ENCODE measurements around the gene FYN.

Gene FYN

DNA sequence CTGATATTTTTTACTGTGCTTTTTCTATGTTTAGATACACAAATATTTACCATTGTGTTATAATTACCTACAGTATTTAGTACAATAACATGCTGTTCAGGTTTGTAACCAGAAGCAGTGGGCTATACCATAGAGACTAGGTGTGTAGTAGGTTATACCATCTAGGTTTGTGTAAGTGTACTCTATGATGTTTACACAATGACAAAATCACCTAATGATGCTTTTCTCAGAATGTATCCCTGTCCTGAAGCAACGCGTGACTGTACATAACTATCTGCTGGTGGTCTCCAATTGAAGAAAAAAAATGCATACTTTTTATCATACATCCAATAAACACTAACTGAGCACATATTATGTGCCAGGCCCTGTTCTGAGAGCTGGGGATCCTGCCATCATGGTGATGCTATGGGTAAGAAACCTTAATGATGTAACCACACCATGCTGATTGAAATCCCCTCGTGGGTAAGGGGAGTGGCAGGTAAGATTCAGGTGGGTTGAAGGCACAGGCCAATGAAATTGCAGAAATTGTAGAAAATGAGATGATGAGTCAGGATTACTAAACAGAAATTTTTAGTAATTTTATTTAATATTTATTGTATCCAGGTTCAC, 76.8 kb downstream of the FYN start:
- no peak for TF ChIP-seq TCF12 (IDR thresholded peaks at IDR 0.05; ENCODE audit: low read depth)
- TF ChIP-seq ZBTB7A (IDR thresholded peaks at IDR 0.05; ENCODE audit: low read depth), result no peak
- no peak for TF ChIP-seq RAD21 (IDR thresholded peaks at IDR 0.05; ENCODE audit: low read depth)

DNA sequence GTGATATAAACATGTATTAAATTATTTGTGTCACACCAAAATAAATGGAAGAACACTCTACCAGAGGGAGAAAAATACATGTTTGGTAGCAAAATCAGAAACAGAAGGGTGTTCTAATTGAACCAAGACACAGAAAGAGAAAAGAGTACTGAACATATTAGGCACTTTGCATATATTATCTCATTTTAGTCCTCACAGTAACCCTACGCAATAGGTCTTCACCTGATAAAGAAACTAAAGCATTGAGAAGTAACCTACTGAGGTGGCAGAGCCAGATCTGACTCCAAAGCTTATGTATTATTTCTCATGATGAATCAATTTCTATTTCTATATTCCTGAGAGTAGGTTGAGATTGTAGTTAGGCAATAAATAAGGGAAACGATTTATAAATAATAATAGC, 77.7 kb downstream of the FYN start:
- TF ChIP-seq RAD21 (IDR thresholded peaks at IDR 0.05; ENCODE audit: low read depth) (no peak), YY1 (IDR thresholded peaks at IDR 0.05; ENCODE audit: low read depth) (no peak), CREB1 (IDR thresholded peaks at IDR 0.05; ENCODE audit: low read depth) (no peak), ZBTB7A (IDR thresholded peaks at IDR 0.05; ENCODE audit: low read depth) (no peak), TCF12 (IDR thresholded peaks at IDR 0.05; ENCODE audit: low read depth) (no peak), EGR1 (IDR thresholded peaks at IDR 0.05) (no peak)

- TF ChIP-seq CREB1 (IDR thresholded peaks at IDR 0.05; ENCODE audit: low read depth) (no peak), TEAD4 (IDR thresholded peaks at IDR 0.05) (no peak), NFIC (IDR thresholded peaks at IDR 0.05) (no peak), USF1 (IDR thresholded peaks at IDR 0.05) (no peak), EP300 (IDR thresholded peaks at IDR 0.05; ENCODE audit: borderline replicate concordance) (no peak), ZBTB7A (IDR thresholded peaks at IDR 0.05; ENCODE audit: low read depth) (no peak), FOXM1 (IDR thresholded peaks at IDR 0.05; ENCODE audit: borderline replicate concordance, low read depth) (no peak), TCF12 (IDR thresholded peaks at IDR 0.05; ENCODE audit: low read depth) (no peak), YY1 (IDR thresholded peaks at IDR 0.05; ENCODE audit: low read depth) (no peak), TAF1 (IDR thresholded peaks at IDR 0.05; ENCODE audit: low read depth) (no peak), RAD21 (IDR thresholded peaks at IDR 0.05; ENCODE audit: low read depth) (no peak)
- TF ChIP-seq, protein P1, sequence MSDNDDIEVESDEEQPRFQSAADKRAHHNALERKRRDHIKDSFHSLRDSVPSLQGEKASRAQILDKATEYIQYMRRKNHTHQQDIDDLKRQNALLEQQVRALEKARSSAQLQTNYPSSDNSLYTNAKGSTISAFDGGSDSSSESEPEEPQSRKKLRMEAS (IDR thresholded peaks at IDR 0.05), result no peak
- TF ChIP-seq, protein P2, sequence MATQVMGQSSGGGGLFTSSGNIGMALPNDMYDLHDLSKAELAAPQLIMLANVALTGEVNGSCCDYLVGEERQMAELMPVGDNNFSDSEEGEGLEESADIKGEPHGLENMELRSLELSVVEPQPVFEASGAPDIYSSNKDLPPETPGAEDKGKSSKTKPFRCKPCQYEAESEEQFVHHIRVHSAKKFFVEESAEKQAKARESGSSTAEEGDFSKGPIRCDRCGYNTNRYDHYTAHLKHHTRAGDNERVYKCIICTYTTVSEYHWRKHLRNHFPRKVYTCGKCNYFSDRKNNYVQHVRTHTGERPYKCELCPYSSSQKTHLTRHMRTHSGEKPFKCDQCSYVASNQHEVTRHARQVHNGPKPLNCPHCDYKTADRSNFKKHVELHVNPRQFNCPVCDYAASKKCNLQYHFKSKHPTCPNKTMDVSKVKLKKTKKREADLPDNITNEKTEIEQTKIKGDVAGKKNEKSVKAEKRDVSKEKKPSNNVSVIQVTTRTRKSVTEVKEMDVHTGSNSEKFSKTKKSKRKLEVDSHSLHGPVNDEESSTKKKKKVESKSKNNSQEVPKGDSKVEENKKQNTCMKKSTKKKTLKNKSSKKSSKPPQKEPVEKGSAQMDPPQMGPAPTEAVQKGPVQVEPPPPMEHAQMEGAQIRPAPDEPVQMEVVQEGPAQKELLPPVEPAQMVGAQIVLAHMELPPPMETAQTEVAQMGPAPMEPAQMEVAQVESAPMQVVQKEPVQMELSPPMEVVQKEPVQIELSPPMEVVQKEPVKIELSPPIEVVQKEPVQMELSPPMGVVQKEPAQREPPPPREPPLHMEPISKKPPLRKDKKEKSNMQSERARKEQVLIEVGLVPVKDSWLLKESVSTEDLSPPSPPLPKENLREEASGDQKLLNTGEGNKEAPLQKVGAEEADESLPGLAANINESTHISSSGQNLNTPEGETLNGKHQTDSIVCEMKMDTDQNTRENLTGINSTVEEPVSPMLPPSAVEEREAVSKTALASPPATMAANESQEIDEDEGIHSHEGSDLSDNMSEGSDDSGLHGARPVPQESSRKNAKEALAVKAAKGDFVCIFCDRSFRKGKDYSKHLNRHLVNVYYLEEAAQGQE (IDR thresholded peaks at IDR 0.05; ENCODE audit: low read depth), result no peak
These were observed 78.4 kb downstream of the FYN start for GRCh38 chr6:111794727-111795452.

DNA sequence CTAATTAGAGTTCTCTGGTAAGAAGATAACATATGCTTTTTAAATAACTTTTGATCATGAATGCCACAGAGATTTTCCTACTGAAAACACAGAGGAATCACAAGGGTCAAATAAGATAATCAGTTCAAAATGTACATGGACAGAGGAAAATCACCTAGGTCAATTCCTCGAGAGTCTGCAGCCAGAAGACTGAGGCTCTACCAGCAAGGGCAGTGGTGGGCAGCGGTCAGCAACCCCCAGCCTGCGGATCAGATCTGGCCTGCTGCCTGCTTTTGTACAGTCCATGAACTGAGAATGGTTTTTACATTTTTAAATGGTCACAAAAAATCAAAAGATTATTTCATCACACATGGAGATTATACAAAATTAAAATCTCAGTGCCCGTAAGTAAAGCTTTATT, 79.0 kb downstream of the FYN start:
- no peak for TF ChIP-seq ZBTB7A (IDR thresholded peaks at IDR 0.05; ENCODE audit: low read depth)
- TF ChIP-seq, protein P2 (IDR thresholded peaks at IDR 0.05; ENCODE audit: low read depth), result no peak
- no peak for TF ChIP-seq NFIC (IDR thresholded peaks at IDR 0.05)
- TF ChIP-seq USF1 (IDR thresholded peaks at IDR 0.05), result no peak
- TF ChIP-seq CEBPB (IDR thresholded peaks at IDR 0.05), result no peak
- no peak for TF ChIP-seq CREB1 (IDR thresholded peaks at IDR 0.05; ENCODE audit: low read depth)
- TF ChIP-seq TCF12 (IDR thresholded peaks at IDR 0.05; ENCODE audit: low read depth), result no peak
- TF ChIP-seq RAD21 (IDR thresholded peaks at IDR 0.05; ENCODE audit: low read depth), result no peak
- no peak for TF ChIP-seq EGR1 (IDR thresholded peaks at IDR 0.05)
- TF ChIP-seq, protein P1 (IDR thresholded peaks at IDR 0.05), result no peak
- TF ChIP-seq TEAD4 (IDR thresholded peaks at IDR 0.05), result no peak
- TF ChIP-seq YY1 (IDR thresholded peaks at IDR 0.05; ENCODE audit: low read depth), result no peak
- no peak for TF ChIP-seq FOXM1 (IDR thresholded peaks at IDR 0.05; ENCODE audit: borderline replicate concordance, low read depth)
- TF ChIP-seq TAF1 (IDR thresholded peaks at IDR 0.05; ENCODE audit: low read depth), result no peak
- TF ChIP-seq EP300 (IDR thresholded peaks at IDR 0.05; ENCODE audit: borderline replicate concordance), result no peak

GRCh38 chr6:111793711-111794111, 79.5 kb downstream of the FYN start:
- no peak for TF ChIP-seq YY1 (IDR thresholded peaks at IDR 0.05; ENCODE audit: low read depth)
- TF ChIP-seq TCF12 (IDR thresholded peaks at IDR 0.05; ENCODE audit: low read depth), result no peak
- no peak for TF ChIP-seq FOXM1 (IDR thresholded peaks at IDR 0.05; ENCODE audit: borderline replicate concordance, low read depth)
- TF ChIP-seq, protein P2 (IDR thresholded peaks at IDR 0.05; ENCODE audit: low read depth), result no peak
- no peak for TF ChIP-seq CREB1 (IDR thresholded peaks at IDR 0.05; ENCODE audit: low read depth)
- no peak for TF ChIP-seq ZBTB7A (IDR thresholded peaks at IDR 0.05; ENCODE audit: low read depth)
- TF ChIP-seq USF1 (IDR thresholded peaks at IDR 0.05), result no peak
- TF ChIP-seq NFIC (IDR thresholded peaks at IDR 0.05), result no peak
- no peak for TF ChIP-seq EGR1 (IDR thresholded peaks at IDR 0.05)
- no peak for TF ChIP-seq TEAD4 (IDR thresholded peaks at IDR 0.05)

All from Ishikawa (cell line).